ENCODE measurements around the gene NR2E1.

The NR2E1 gene

GRCh38 chr6:108165714-108166663 is at the start of gene NR2E1:
Gene NR2E1, plus strand, starts transcription at chr6:108166022. Its CDS starts 744 bp downstream, at chr6:108166766.
- DNase-seq = peak; percentile 10

- DNase-seq = no peak
Measured at GRCh38 chr6:108116546-108117426, 49.0 kb upstream of the NR2E1 start.

GRCh38 chr6:108117427-108118358 is 48.1 kb upstream of the NR2E1 start:
- no peak for DNase-seq

- no peak for DNase-seq
Measured at GRCh38 chr6:108118359-108118724, 47.5 kb upstream of the NR2E1 start.

- DNase-seq = no peak
Measured at GRCh38 chr6:108118810-108119768, 46.7 kb upstream of the NR2E1 start.

GRCh38 chr6:108119769-108120141 is 46.1 kb upstream of the NR2E1 start:
- no peak for DNase-seq

GRCh38 chr6:108120311-108120710 is 45.5 kb upstream of the NR2E1 start:
- DNase-seq = no peak

GRCh38 chr6:108121612-108122011 is 44.2 kb upstream of the NR2E1 start:
- no peak for DNase-seq

- peak; percentile 40 for DNase-seq
Measured at GRCh38 chr6:108123481-108123929, 42.3 kb upstream of the NR2E1 start.

GRCh38 chr6:108123946-108124345 is 41.9 kb upstream of the NR2E1 start:
- DNase-seq = peak; percentile 81

GRCh38 chr6:108127056-108127455 is 38.8 kb upstream of the NR2E1 start:
- no peak for DNase-seq

- no peak for DNase-seq
Measured at GRCh38 chr6:108127826-108128225, 38.0 kb upstream of the NR2E1 start.

- no peak for DNase-seq
Measured at GRCh38 chr6:108130262-108130661, 35.6 kb upstream of the NR2E1 start.

GRCh38 chr6:108132863-108133262 is 33.0 kb upstream of the NR2E1 start:
- no peak for DNase-seq

- DNase-seq = peak; percentile 85
Measured at GRCh38 chr6:108133594-108134179, 32.1 kb upstream of the NR2E1 start.

- peak; percentile 3 for DNase-seq
Measured at GRCh38 chr6:108134213-108134970, 31.4 kb upstream of the NR2E1 start.

GRCh38 chr6:108142240-108142639 is 23.6 kb upstream of the NR2E1 start:
- DNase-seq = no peak

- DNase-seq = peak; percentile 50
Measured at GRCh38 chr6:108145639-108146038, 20.2 kb upstream of the NR2E1 start.

- no peak for DNase-seq
Measured at GRCh38 chr6:108152446-108152845, 13.4 kb upstream of the NR2E1 start.
